Right atrium auricular region (tissue), 2 donors: ENCODE results near the gene TTC22. TPM values are rescaled to one million over a fixed set of nuclear protein-coding genes. Genes with fewer than 3 reads are reported as not detected.
"Not testable (repeated sequence)": the region's sequence is repeated elsewhere in the genome, so short reads cannot be mapped to it uniquely, and the experiment has no call there.

Experiments
- DNase-seq: peaks from one replicate; pipeline ENCODE4 v3.0.0-alpha.2; 2019; ENCODE audit warnings: low spot score
- H3K27ac ChIP-seq, 2 donors: fragments of 200-600 bp; sonication (generic); 1 replicate in 1 of 2; 2 replicates in 1 of 2; pipeline ENCODE4 v1.5.1; 2016 to 2019
- H3K27me3 ChIP-seq, 2 donors: fragments of 200-600 bp; sonication (generic); one replicate each; pipeline versions ENCODE4 v1.5.1 to v1.6.0; 2017 to 2019
- H3K36me3 ChIP-seq: fragments of 200-600 bp; sonication (generic); one replicate; pipeline ENCODE4 v1.5.1; 2016
- H3K4me1 ChIP-seq, 2 donors: fragments of 200-600 bp; sonication (generic); one replicate each; pipeline versions ENCODE4 v1.5.1 to v1.6.0; 2017 to 2019
- H3K4me3 ChIP-seq, 2 donors: fragments of 200-600 bp; sonication (generic); 1 replicate in 1 of 2; 2 replicates in 1 of 2; pipeline ENCODE4 v1.5.1; 2017 to 2019; ENCODE audit warnings: mild to moderate bottlenecking in 1 of 2, moderate library complexity in 1 of 2
- H3K9me3 ChIP-seq, 2 donors: fragments of 200-600 bp; sonication (generic); one replicate each; pipeline ENCODE4 v1.5.1; 2019
- total RNA-seq, 2 donors: library from RNA; depleted of rRNA; stranded (reverse); fragments of >200 nt; gene quantifications; one replicate each; pipeline ENCODE4 v1.1.0, GENCODE V29; 2016
- TF ChIP-seq, protein P1 (sequence below), 2 donors: fragments of 200-600 bp; sonication (generic); IDR thresholded peaks; one replicate each; pipeline ENCODE4 v1.5.1; 2019; ENCODE audit warnings: antibody characterized with exemption in 2 of 2

TTC22 gene
- total RNA-seq, 2 donors from 2014 or later: 0.43 to 0.70 TPM

GRCh38 chr1:54782156-54782555, 19.0 kb downstream of the TTC22 start:
- Histone ChIP-seq H3K9me3 (no peaks in the 10 kb centered on the region), H3K4me3 (no peak overlapping the region), H3K27me3 (no peaks in the 10 kb centered on the region), H3K36me3 (no peaks in the 10 kb centered on the region), H3K27ac (no peak overlapping the region), H3K4me1 (peaks cover 0 to 8% of the 10 kb centered on the region in 2 donors)
- no peak for DNase-seq
- TF ChIP-seq, protein P1, sequence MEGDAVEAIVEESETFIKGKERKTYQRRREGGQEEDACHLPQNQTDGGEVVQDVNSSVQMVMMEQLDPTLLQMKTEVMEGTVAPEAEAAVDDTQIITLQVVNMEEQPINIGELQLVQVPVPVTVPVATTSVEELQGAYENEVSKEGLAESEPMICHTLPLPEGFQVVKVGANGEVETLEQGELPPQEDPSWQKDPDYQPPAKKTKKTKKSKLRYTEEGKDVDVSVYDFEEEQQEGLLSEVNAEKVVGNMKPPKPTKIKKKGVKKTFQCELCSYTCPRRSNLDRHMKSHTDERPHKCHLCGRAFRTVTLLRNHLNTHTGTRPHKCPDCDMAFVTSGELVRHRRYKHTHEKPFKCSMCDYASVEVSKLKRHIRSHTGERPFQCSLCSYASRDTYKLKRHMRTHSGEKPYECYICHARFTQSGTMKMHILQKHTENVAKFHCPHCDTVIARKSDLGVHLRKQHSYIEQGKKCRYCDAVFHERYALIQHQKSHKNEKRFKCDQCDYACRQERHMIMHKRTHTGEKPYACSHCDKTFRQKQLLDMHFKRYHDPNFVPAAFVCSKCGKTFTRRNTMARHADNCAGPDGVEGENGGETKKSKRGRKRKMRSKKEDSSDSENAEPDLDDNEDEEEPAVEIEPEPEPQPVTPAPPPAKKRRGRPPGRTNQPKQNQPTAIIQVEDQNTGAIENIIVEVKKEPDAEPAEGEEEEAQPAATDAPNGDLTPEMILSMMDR (IDR thresholded peaks at IDR 0.05): no peak

GRCh38 chr1:54781023-54781723, 19.9 kb downstream of the TTC22 start:
- Histone ChIP-seq H3K4me3 (peak overlapping the region in 1 of 2 donors; percentile 17), H3K27ac (no peak overlapping the region), H3K4me1 (peaks cover 0 to 8% of the 10 kb centered on the region in 2 donors), H3K9me3 (no peaks in the 10 kb centered on the region), H3K36me3 (no peaks in the 10 kb centered on the region), H3K27me3 (no peaks in the 10 kb centered on the region)
- TF ChIP-seq, protein P1 (IDR thresholded peaks at IDR 0.05): no peak
- no peak for DNase-seq

- Histone ChIP-seq H3K9me3 (no peaks in the 10 kb centered on the region), H3K27ac (no peak overlapping the region), H3K4me3 (no peak overlapping the region), H3K27me3 (no peaks in the 10 kb centered on the region), H3K36me3 (no peaks in the 10 kb centered on the region), H3K4me1 (peaks cover 0 to 8% of the 10 kb centered on the region in 2 donors)
- TF ChIP-seq, protein P1 (IDR thresholded peaks at IDR 0.05): no peak
- no peak for DNase-seq
Observed at GRCh38 chr1:54777431-54777830, 23.7 kb downstream of the TTC22 start.

DNA sequence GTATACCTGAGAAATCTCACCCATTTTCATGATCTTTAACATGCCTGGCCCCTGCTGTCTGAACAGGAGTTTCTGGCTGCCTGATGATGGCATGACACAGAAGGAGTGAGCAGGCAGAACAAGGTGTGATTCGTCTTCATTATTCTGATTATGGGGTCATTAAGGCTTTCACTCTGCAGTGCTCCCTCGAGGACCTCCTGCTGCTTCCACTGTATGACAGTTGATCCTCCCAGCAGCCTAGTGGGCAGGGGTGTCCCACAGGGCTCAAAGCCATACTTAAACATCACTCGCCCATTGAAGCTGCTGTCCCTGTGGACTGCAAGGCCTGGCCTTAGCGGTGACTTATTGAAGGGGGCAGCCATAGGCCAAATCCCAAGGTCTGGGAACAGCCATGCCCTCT, 24.1 kb downstream of the TTC22 start:
- DNase-seq: no peak
- TF ChIP-seq, protein P1 (IDR thresholded peaks at IDR 0.05): no peak

GRCh38 chr1:54775828-54776721, 25.0 kb downstream of the TTC22 start:
- H3K4me1 ChIP-seq, H3K36me3 ChIP-seq, H3K4me3 ChIP-seq, H3K27me3 ChIP-seq, H3K9me3 ChIP-seq, DNase-seq, H3K27ac ChIP-seq: not testable (repeated sequence)

More for the DNA sequence above, 24.1 kb downstream of the TTC22 start:
- no peak overlapping the region for H3K27ac ChIP-seq
- H3K36me3 ChIP-seq: no peaks in the 10 kb centered on the region
- peaks cover 0 to 8% of the 10 kb centered on the region in 2 donors for H3K4me1 ChIP-seq
- H3K4me3 ChIP-seq: no peak overlapping the region
- no peaks in the 10 kb centered on the region for H3K9me3 ChIP-seq
- no peaks in the 10 kb centered on the region for H3K27me3 ChIP-seq

- Histone ChIP-seq H3K4me3 (no peak overlapping the region), H3K9me3 (no peaks in the 10 kb centered on the region), H3K36me3 (no peaks in the 10 kb centered on the region), H3K4me1 (no peaks in the 10 kb centered on the region), H3K27me3 (no peaks in the 10 kb centered on the region), H3K27ac (no peak overlapping the region)
- TF ChIP-seq, protein P1 (IDR thresholded peaks at IDR 0.05): no peak
- no peak for DNase-seq
Observed at GRCh38 chr1:54774820-54775498, 26.2 kb downstream of the TTC22 start.
